Body of pancreas (tissue), 4 donors: ENCODE results near the gene PON3. TPM values are rescaled to one million over a fixed set of nuclear protein-coding genes. Genes with fewer than 3 reads are reported as not detected.

Source experiments
- ATAC-seq: fragments of 150-250 bp; one replicate; pipeline ENCODE4 v1.9.1; 2016
- DNase-seq, 4 donors: peaks; one replicate each; pipeline ENCODE4 v3.0.0-alpha.2; 2019
- H3K27ac ChIP-seq, 4 donors: fragments of 200-600 bp; sonication (generic); 1 replicate in 3 of 4; 2 replicates in 1 of 4; pipeline versions ENCODE4 v1.5.1 to v1.6.1; 2016 to 2019; ENCODE audit warnings: mild to moderate bottlenecking in 1 of 4, mixed read lengths in 1 of 4, moderate library complexity in 1 of 4
- H3K27me3 ChIP-seq, 2 donors: fragments of 200-600 bp; sonication (generic); one replicate each; pipeline ENCODE4 v1.6.0; 2016; ENCODE audit warnings: mild to moderate bottlenecking in 1 of 2
- H3K36me3 ChIP-seq, 2 donors: fragments of 200-600 bp; sonication (generic); replicated peaks in 1 of 2; 2 replicates each; pipeline ENCODE4 v1.5.1; 2016; ENCODE audit warnings: low read depth in 2 of 2; ENCODE audit not compliant: insufficient read depth in 1 of 2
- H3K4me1 ChIP-seq: fragments of 200-600 bp; sonication (generic); one replicate; pipeline ENCODE4 v1.6.0; 2016
- H3K4me3 ChIP-seq, 2 donors: fragments of 200-600 bp; sonication (generic); 1 replicate in 1 of 2; 2 replicates in 1 of 2; pipeline ENCODE4 v1.5.1; 2016 to 2019
- H3K9me3 ChIP-seq, 3 donors: fragments of 200-600 bp; sonication (generic); 1 replicate in 2 of 3; 2 replicates in 1 of 3; pipeline ENCODE4 v1.5.1; 2016
- CTCF ChIP-seq, 7 experiments: fragments of 450-650 bp in 4 of 7; fragments of 200-600 bp in 3 of 7; sonication (generic) in 3 of 7; IDR thresholded peaks; one replicate each; pipeline ENCODE4 v1.5.1; 2016 to 2019; ENCODE audit warnings: antibody characterized with exemption in 7 of 7
- POLR2A ChIP-seq, 3 donors: fragments of 450-650 bp; IDR thresholded peaks; one replicate each; pipeline ENCODE4 v1.6.1; 2016; ENCODE audit warnings: antibody characterized with exemption in 3 of 3, mild to moderate bottlenecking in 2 of 3
- WGBS, 2 donors: methylation state at CpG; one replicate each; pipeline ENCODE4 v1.1.5; 2017; 5-methylcytosine and 5-hydroxymethylcytosine counted together
- intact Hi-C: fragments of 100-400 bp; cut with DNase I; formaldehyde crosslinking; loops from one replicate; pipeline ENCODE4 v1.15.1; 2023
- total RNA-seq, 2 donors: library from RNA; depleted of rRNA; stranded (reverse); fragments of >200 nt; gene quantifications; one replicate each; pipeline ENCODE4 v1.1.0, GENCODE V29; 2016

Gene PON3
- total RNA-seq, 2 donors from 2014 or later: 3.0 to 7.0 TPM

- TF ChIP-seq POLR2A (IDR thresholded peaks at IDR 0.05): no peak
- TF ChIP-seq CTCF (IDR thresholded peaks at IDR 0.05): no peak
- H3K27ac ChIP-seq: no peak overlapping the region
- H3K4me1 ChIP-seq: no peaks in the 10 kb centered on the region
- WGBS, 2 donors: 85 to 88% methylated on average over 2 of the region's 2 CpGs
- no peaks in the 10 kb centered on the region for H3K36me3 ChIP-seq
- ATAC-seq (no peak), DNase-seq (no peak)
- no peaks in the 10 kb centered on the region for H3K27me3 ChIP-seq
- no peaks in the 10 kb centered on the region for H3K9me3 ChIP-seq
- intact Hi-C loops: no loop called here
- H3K4me3 ChIP-seq: no peak overlapping the region
Observed at GRCh38 chr7:95340491-95340890, 55.7 kb downstream of the PON3 start.

GRCh38 chr7:95338832-95339231, 57.3 kb downstream of the PON3 start:
- no peak for TF ChIP-seq CTCF (IDR thresholded peaks at IDR 0.05)
- ATAC-seq (no peak), DNase-seq (no peak)
- H3K27me3 ChIP-seq: no peaks in the 10 kb centered on the region
- no peaks in the 10 kb centered on the region for H3K9me3 ChIP-seq
- intact Hi-C loops: no loop called here
- H3K36me3 ChIP-seq: no peaks in the 10 kb centered on the region
- WGBS, 2 donors: 75 to 84% methylated on average over 3 of the region's 3 CpGs
- H3K4me1 ChIP-seq: no peaks in the 10 kb centered on the region
- H3K27ac ChIP-seq: no peak overlapping the region
- H3K4me3 ChIP-seq: no peak overlapping the region

- Histone ChIP-seq H3K36me3 (no peaks in the 10 kb centered on the region), H3K27me3 (no peaks in the 10 kb centered on the region), H3K4me3 (no peak overlapping the region), H3K4me1 (no peaks in the 10 kb centered on the region), H3K27ac (no peak overlapping the region), H3K9me3 (no peaks in the 10 kb centered on the region)
- DNase-seq: no peak
- TF ChIP-seq CTCF (IDR thresholded peaks at IDR 0.05): no peak
- TF ChIP-seq POLR2A (IDR thresholded peaks at IDR 0.05): no peak
- intact Hi-C loops: no loop called here
- ATAC-seq: no peak
Observed at GRCh38 chr7:95335093-95335492, 61.1 kb downstream of the PON3 start.

GRCh38 chr7:95334447-95334846, 61.7 kb downstream of the PON3 start:
- intact Hi-C loops: no loop called here
- H3K4me1 ChIP-seq: no peaks in the 10 kb centered on the region
- no peak for DNase-seq
- TF ChIP-seq CTCF (IDR thresholded peaks at IDR 0.05): no peak
- TF ChIP-seq POLR2A (IDR thresholded peaks at IDR 0.05): no peak
- no peaks in the 10 kb centered on the region for H3K27me3 ChIP-seq
- ATAC-seq: no peak
- no peak overlapping the region for H3K27ac ChIP-seq
- no peak overlapping the region for H3K4me3 ChIP-seq
- no peaks in the 10 kb centered on the region for H3K9me3 ChIP-seq
- no peaks in the 10 kb centered on the region for H3K36me3 ChIP-seq

GRCh38 chr7:95330961-95331337, 65.2 kb downstream of the PON3 start:
- H3K9me3 ChIP-seq: no peaks in the 10 kb centered on the region
- 92 to 97% methylated on average over 1 of the region's 1 CpG for WGBS, 2 donors
- no peaks in the 10 kb centered on the region for H3K4me1 ChIP-seq
- H3K4me3 ChIP-seq: no peak overlapping the region
- no peak overlapping the region for H3K27ac ChIP-seq
- TF ChIP-seq CTCF (IDR thresholded peaks at IDR 0.05) (no peak), POLR2A (IDR thresholded peaks at IDR 0.05) (no peak)
- DNase-seq (no peak), ATAC-seq (no peak)
- H3K27me3 ChIP-seq: no peaks in the 10 kb centered on the region
- H3K36me3 ChIP-seq: no peaks in the 10 kb centered on the region
- intact Hi-C loops: no loop called here
